ENCODE measurements around the gene NEXN. TPM values are rescaled to one million over a fixed set of nuclear protein-coding genes. Genes with fewer than 3 reads are reported as not detected.

NEXN gene
- total RNA-seq, 1 experiment from 2014 or later = 0.92 TPM

- no TSS peak for BruUV-seq (replicated peaks)
- CTCF ChIA-PET = no interaction called here
- intact Hi-C loops (cut with micrococcal nuclease; ENCODE audit: unreplicated experiment) = no loop called here
These were observed 54.1 kb downstream of the NEXN start for GRCh38 chr1:77942400-77943140.

GRCh38 chr1:77945345-77945744 lies 56.9 kb downstream of the NEXN start:
- ChIA-PET CTCF (no interaction called here), POLR2A (ENCODE audit: unreplicated experiment) (interaction anchor here (0.7 kb wide), 1 partner anchor 1194 kb away, joined by 6 read pairs; no protein-coding TSS in a partner anchor)
- no peaks in the 10 kb centered on the region for H3K79me2 ChIP-seq (ENCODE audit: low read depth)

More at GRCh38 chr1:77942400-77943140, 54.1 kb downstream of the NEXN start:
- Histone ChIP-seq H3K27me3 (ENCODE audit: insufficient read depth, low read depth) (no peaks in the 10 kb centered on the region), H3K36me3 (ENCODE audit: low read depth) (peaks cover 41% of the 10 kb centered on the region), H3K9me2 (ENCODE audit: insufficient read depth) (no peaks in the 10 kb centered on the region; the same call in 1 of the 2 replicates), H3K4me1 (replicated peaks; ENCODE audit: insufficient read depth) (no peaks in the 10 kb centered on the region), H3K27ac (no peak overlapping the region), H3K4me3 (no peak overlapping the region), H3F3A (ENCODE audit: insufficient read depth, low read depth) (peaks cover 64% of the 10 kb centered on the region), H3K4me2 (no peak overlapping the region), H3K9me3 (ENCODE audit: insufficient read depth, low read depth) (no peaks in the 10 kb centered on the region), H4K20me1 (ENCODE audit: insufficient read depth) (peaks cover 15% of the 10 kb centered on the region), H2AFZ (no peak overlapping the region), H3K79me2 (ENCODE audit: low read depth) (no peaks in the 10 kb centered on the region)
- TF ChIP-seq EZH2 (IDR thresholded peaks at IDR 0.05; ENCODE audit: low read depth) (no peak), CTCF (conservative IDR thresholded peaks at IDR 0.05) (no peak)
- POLR2A ChIA-PET (ENCODE audit: unreplicated experiment) = no interaction called here
- no peak for DNase-seq

GRCh38 chr1:77948841-77949424 lies 60.5 kb downstream of the NEXN start:
- Histone ChIP-seq H3K27me3 (ENCODE audit: insufficient read depth, low read depth) (no peaks in the 10 kb centered on the region), H3K36me3 (ENCODE audit: low read depth) (peaks cover 76% of the 10 kb centered on the region), H3K4me3 (no peak overlapping the region), H2AFZ (no peak overlapping the region), H3K79me2 (ENCODE audit: low read depth) (no peaks in the 10 kb centered on the region), H3F3A (ENCODE audit: insufficient read depth, low read depth) (peaks cover 54% of the 10 kb centered on the region), H4K20me1 (ENCODE audit: insufficient read depth) (peaks cover 58% of the 10 kb centered on the region), H3K9me3 (ENCODE audit: insufficient read depth, low read depth) (no peaks in the 10 kb centered on the region), H3K4me1 (replicated peaks; ENCODE audit: insufficient read depth) (no peaks in the 10 kb centered on the region), H3K4me2 (no peak overlapping the region), H3K9me2 (ENCODE audit: insufficient read depth) (no peaks in the 10 kb centered on the region), H3K27ac (no peak overlapping the region)
- CTCF ChIA-PET = no interaction called here
- BruUV-seq (replicated peaks) = no TSS peak
- TF ChIP-seq EZH2 (IDR thresholded peaks at IDR 0.05; ENCODE audit: low read depth) (no peak), CTCF (conservative IDR thresholded peaks at IDR 0.05) (no peak)
- intact Hi-C loops (cut with micrococcal nuclease; ENCODE audit: unreplicated experiment) = loop anchor here (1.0 to 5.0 kb wide), 2 partner anchors 15 to 163 kb away; no protein-coding TSS in a partner anchor
- DNase-seq = no peak
- POLR2A ChIA-PET (ENCODE audit: unreplicated experiment) = interaction anchor here (0.6 kb wide), 1 partner anchor 56 kb away, joined by 3 read pairs; the partner anchor contains the start of gene DNAJB4

More at GRCh38 chr1:77945345-77945744, 56.9 kb downstream of the NEXN start:
- no peaks in the 10 kb centered on the region for H3K4me1 ChIP-seq (replicated peaks; ENCODE audit: insufficient read depth)
- DNase-seq = no peak
- intact Hi-C loops (cut with micrococcal nuclease; ENCODE audit: unreplicated experiment) = loop anchor here (5.0 kb wide), 1 partner anchor 167 kb away; no protein-coding TSS in a partner anchor
- TF ChIP-seq EZH2 (IDR thresholded peaks at IDR 0.05; ENCODE audit: low read depth) (no peak), CTCF (conservative IDR thresholded peaks at IDR 0.05) (no peak)
- no peaks in the 10 kb centered on the region for H3K9me3 ChIP-seq (ENCODE audit: insufficient read depth, low read depth)
- BruUV-seq (replicated peaks) = no TSS peak
- H4K20me1 ChIP-seq (ENCODE audit: insufficient read depth) = peaks cover 38% of the 10 kb centered on the region
- no peak overlapping the region for H3K4me2 ChIP-seq
- no peak overlapping the region for H3K4me3 ChIP-seq
- peaks cover 67% of the 10 kb centered on the region for H3K36me3 ChIP-seq (ENCODE audit: low read depth)
- H3F3A ChIP-seq (ENCODE audit: insufficient read depth, low read depth) = peaks cover 61% of the 10 kb centered on the region
- H2AFZ ChIP-seq = no peak overlapping the region
- no peaks in the 10 kb centered on the region; the same call in 1 of the 2 replicates for H3K9me2 ChIP-seq (ENCODE audit: insufficient read depth)
- no peak overlapping the region for H3K27ac ChIP-seq
- H3K27me3 ChIP-seq (ENCODE audit: insufficient read depth, low read depth) = no peaks in the 10 kb centered on the region

All from PC-9 (cell line).